Dermis blood vessel endothelial cell (primary cell): ENCODE data around the gene PCDHGA12. TPM values are rescaled to one million over a fixed set of nuclear protein-coding genes. Genes with fewer than 3 reads are reported as not detected.
"Not testable (repeated sequence)": the region's sequence is repeated elsewhere in the genome, so short reads cannot be mapped to it uniquely, and the experiment has no call there.

ENCODE experiments used
- DNase-seq: peaks from one replicate; pipeline ENCODE4 v3.0.0; 2010
- total RNA-seq: library from RNA; depleted of rRNA; stranded (reverse); fragments of >200 nt; gene quantifications from 2 replicates; pipeline ENCODE4 v1.2.3, GENCODE V29; 2014

PCDHGA12 gene
- total RNA-seq, 1 donor from 2014 or later: 4.1 TPM

DNA sequence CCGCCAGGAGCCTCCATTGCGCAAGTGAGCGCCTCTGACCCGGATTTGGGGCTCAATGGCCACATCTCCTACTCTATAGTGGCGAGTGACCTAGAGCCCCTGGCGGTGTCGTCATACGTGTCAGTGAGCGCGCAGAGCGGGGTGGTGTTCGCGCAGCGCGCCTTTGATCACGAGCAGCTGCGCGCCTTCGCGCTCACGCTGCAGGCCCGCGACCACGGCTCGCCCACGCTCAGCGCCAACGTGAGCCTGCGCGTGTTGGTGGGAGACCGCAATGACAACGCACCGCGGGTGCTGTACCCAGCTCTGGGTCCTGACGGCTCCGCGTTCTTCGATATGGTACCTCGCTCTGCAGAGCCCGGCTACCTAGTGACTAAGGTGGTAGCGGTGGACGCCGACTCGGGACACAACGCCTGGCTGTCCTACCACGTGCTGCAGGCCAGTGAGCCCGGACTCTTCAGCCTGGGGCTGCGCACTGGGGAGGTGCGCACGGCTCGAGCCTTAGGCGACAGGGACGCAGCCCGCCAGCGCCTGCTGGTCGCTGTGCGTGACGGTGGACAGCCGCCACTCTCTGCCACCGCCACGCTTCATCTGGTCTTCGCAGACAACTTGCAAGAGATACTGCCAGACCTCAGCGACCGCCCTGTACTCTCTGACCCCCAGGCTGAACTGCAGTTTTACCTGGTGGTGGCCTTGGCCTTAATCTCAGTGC is 20.6 kb upstream of the PCDHGA12 start:
- DNase-seq: no peak

DNA sequence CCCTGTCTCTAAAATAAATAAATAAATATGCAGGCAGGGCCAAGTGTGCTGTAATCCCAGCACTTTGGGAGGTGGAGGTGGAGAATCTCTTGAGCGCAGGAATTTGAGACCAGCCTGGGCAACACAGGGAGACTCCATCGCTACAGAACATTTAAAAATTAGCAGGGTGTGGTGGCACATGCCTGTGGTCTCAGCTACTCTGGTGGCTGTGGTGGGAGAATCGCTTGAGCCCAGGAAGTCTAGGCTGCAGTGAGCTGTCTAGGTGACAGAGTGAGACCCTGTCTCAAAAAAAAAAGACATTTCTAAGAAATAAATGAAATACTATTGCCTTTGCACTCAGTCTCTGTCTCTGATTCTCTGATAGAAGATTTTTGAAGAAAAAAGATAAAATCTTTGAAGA is 18.7 kb upstream of the PCDHGA12 start:
- no peak for DNase-seq

DNA sequence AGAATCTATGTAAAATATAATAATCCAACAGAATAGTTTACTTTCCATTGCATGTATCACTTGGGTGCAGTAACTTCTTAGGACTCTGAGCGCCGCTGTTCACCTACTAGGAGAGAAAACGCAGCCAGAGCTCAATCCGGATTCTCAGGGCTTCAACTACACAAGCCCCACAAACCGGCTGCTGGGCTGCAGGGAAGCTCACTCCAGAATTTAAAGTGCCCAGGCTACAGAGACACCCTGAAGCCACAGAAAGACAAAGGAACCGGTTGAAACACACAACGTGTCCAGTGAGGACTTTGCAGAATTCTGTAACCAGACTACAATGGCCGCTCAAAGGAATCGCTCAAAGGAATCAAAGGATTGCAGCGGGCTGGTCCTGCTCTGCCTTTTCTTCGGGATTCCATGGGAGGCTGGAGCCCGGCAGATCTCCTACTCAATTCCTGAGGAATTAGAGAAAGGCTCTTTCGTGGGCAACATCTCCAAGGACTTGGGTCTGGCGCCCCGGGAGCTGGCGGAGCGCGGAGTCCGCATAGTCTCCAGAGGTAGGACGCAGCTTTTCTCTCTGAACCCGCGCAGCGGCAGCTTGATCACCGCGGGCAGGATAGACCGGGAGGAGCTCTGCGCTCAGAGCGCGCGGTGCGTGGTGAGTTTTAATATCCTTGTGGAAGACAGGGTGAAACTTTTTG is 17.3 kb upstream of the PCDHGA12 start, which contains the start of gene PCDHGA10:
Gene PCDHGA10 (plus strand): TSS at position 134 of the 686 bp plus-strand sequence. CDS start 189 bp downstream, at position 323.
- peak; percentile 83 for DNase-seq

DNA sequence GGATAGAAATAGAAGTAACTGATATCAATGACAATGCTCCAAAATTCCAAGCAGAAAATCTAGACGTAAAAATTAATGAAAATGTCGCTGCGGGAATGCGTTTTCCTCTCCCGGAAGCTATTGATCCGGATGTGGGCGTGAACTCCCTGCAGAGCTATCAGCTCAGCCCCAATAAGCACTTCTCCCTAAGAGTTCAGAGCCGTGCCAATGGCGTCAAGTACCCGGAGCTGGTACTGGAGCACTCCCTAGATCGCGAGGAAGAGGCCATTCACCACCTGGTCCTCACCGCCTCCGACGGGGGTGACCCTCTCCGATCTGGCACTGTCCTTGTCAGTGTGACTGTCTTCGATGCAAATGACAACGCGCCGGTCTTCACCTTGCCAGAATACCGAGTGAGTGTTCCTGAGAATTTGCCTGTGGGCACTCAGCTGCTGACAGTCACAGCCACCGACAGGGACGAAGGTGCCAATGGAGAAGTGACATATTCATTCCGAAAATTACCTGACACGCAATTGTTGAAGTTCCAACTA is 16.7 kb upstream of the PCDHGA12 start:
- DNase-seq: no peak

DNA sequence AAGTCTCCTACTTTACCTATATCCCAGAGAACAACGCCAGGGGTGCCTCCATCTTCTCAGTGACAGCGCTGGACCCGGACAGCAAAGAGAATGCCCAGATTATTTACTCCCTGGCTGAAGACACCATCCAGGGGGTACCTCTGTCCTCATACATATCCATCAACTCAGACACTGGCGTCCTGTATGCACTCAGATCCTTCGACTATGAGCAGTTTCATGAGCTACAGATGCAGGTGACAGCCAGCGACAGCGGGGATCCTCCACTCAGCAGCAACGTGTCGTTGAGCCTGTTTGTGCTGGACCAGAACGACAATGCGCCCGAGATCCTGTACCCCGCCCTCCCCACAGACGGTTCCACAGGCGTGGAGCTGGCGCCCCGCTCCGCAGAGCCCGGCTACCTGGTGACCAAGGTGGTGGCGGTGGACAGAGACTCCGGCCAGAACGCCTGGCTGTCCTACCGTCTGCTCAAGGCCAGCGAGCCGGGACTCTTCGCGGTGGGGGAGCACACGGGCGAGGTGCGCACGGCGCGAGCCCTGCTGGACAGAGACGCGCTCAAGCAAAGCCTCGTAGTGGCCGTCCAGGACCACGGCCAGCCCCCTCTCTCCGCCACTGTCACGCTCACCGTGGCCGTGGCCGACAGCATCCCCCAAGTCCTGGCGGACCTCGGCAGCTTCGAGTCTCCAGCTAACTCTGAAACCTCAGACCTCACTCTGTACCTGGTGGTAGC is 15.6 kb upstream of the PCDHGA12 start:
- not testable (repeated sequence) for DNase-seq

DNA sequence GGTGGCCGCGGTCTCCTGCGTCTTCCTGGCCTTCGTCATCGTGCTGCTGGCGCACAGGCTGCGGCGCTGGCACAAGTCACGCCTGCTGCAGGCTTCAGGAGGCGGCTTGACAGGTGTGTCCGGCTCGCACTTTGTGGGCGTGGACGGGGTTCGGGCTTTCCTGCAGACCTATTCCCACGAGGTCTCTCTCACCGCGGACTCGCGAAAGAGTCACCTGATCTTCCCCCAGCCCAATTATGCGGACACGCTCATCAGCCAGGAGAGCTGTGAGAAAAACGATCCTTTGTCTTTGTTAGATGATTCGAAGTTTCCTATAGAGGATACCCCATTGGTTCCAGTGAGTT is 15.1 kb upstream of the PCDHGA12 start:
- not testable (repeated sequence) for DNase-seq

DNA sequence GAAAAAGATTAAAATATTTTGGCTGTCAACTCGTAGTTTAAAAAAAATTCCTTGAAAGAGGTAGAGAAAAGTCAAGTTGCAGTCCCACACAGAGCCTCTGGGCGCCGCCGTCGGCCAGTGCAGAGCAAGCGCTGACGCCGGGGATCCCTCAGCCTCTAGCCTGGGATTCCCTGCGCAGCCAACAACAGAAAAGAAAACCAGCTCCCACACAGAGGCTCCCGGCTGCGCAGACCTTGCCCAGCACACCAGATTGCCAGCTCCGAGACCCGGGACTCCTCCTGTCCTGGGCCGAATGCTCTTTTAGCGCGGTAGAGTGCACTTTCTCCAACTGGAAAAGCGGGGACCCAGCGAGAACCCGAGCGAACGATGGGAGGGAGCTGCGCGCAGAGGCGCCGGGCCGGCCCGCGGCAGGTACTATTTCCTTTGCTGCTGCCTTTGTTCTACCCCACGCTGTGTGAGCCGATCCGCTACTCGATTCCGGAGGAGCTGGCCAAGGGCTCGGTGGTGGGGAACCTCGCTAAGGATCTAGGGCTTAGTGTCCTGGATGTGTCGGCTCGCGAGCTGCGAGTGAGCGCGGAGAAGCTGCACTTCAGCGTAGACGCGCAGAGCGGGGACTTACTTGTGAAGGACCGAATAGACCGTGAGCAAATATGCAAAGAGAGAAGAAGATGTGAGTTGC is 12.7 kb upstream of the PCDHGA12 start, which contains the start of gene PCDHGB7:
Gene PCDHGB7 (plus strand): TSS at position 184 of the 679 bp plus-strand sequence. CDS start 183 bp downstream, at position 367.
- peak; percentile 88 for DNase-seq

DNA sequence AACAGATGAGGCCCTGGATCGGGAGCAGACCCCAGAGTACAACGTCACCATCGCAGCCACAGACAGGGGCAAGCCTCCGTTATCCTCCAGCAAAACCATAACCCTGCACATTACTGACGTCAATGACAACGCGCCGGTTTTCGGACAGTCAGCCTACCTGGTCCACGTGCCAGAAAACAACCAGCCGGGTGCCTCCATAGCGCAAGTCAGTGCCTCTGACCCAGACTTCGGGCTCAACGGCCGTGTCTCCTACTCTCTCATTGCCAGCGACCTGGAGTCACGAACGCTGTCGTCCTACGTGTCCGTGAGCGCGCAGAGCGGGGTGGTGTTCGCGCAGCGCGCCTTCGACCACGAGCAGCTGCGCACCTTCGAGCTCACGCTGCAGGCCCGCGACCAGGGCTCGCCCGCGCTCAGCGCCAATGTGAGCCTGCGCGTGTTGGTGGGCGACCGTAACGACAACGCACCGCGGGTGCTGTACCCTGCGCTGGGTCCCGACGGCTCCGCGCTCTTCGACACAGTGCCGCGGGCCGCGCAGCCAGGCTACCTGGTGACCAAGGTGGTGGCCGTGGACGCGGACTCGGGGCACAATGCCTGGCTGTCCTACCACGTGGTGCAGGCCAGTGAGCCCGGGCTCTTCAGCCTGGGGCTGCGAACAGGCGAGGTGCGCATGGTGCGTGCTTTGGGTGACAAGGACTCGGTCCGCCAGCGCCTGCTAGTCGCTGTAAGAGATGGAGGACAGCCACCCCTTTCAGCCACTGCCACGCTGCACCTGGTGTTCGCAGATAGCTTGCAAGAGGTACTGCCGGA is 11.0 kb upstream of the PCDHGA12 start:
- no peak for DNase-seq

DNA sequence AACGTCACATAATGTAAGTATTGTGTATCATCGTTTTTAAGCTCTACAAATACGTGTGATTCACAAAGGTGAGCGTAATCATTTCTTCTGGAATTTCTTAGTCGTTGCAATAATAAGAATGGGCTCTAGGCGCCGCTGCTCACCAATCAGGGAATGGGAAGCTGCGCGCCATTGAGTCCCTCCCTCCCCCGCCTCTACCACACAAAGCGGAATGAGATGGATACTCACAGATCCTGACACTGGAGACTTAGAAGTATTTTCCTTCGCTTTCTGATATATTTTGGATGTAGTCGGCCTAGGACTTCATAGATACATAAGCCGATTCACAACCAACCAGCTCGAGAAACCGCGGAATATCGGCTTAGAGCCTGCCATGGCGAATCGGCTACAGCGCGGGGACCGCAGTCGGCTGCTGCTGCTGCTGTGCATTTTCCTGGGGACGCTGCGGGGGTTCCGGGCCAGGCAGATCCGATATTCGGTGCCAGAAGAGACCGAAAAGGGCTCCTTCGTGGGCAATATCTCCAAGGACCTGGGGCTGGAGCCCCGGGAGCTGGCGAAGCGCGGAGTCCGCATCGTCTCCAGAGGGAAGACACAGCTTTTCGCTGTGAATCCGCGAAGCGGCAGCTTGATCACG is 9.3 kb upstream of the PCDHGA12 start, which contains the start of gene PCDHGA11:
Gene PCDHGA11 (plus strand): TSS at position 197 of the 634 bp plus-strand sequence. CDS start 177 bp downstream, at position 374.
- peak; percentile 88 for DNase-seq

DNA sequence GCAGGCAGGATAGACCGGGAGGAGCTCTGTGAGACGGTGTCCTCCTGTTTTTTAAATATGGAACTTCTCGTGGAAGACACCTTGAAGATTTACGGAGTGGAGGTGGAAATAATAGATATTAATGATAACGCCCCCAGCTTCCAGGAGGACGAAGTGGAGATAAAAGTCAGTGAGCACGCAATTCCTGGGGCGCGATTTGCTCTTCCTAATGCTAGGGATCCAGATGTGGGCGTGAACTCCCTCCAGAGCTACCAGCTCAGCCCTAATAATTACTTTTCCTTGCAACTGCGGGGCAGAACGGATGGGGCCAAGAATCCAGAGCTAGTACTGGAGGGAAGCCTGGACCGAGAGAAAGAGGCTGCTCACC is 8.8 kb upstream of the PCDHGA12 start:
- DNase-seq: no peak

DNA sequence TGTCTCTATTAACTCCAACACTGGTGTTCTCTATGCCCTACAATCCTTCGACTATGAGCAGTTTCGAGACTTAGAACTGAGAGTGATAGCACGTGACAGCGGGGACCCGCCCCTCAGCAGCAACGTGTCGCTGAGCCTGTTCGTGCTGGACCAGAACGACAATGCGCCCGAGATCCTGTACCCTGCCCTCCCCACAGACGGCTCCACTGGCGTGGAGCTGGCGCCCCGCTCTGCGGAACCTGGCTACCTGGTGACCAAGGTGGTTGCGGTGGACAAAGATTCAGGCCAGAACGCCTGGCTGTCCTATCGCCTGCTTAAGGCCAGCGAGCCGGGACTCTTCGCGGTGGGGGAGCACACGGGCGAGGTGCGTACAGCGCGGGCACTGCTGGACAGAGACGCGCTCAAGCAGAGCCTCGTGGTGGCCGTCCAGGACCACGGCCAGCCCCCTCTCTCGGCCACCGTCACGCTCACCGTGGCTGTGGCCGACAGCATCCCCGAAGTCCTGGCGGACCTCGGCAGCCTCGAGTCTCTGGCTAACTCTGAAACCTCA is 7.5 kb upstream of the PCDHGA12 start:
- no peak for DNase-seq

DNA sequence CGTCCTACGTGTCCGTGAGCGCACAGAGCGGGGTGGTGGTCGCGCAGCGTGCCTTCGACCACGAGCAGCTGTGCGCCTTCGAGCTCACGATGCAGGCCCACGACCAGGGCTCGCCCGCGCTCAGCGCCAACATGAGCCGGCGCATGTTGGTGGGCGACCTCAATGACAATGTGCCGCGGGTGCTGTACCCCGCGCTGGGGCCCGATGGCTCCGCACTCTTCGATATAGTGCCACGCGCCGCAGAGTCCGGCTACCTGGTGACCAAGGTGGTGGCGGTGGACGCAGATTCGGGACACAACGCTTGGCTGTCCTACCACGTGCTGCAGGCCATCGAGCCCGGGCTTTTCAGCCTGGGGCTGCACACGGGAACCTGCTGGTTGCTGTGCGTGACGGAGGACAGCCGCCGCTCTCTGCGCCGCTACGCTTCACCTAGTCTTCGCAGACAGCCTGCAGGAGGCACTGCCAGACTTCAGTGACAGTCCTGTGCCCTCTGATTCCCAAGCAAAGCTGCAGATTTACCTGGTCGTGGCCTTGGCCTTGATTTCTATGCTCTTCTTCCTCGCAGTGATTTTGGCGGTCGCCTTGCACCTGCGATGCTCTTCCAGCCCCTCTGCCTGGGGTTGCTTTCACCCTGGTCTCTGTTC is 2.4 kb upstream of the PCDHGA12 start:
- DNase-seq: no peak

DNA sequence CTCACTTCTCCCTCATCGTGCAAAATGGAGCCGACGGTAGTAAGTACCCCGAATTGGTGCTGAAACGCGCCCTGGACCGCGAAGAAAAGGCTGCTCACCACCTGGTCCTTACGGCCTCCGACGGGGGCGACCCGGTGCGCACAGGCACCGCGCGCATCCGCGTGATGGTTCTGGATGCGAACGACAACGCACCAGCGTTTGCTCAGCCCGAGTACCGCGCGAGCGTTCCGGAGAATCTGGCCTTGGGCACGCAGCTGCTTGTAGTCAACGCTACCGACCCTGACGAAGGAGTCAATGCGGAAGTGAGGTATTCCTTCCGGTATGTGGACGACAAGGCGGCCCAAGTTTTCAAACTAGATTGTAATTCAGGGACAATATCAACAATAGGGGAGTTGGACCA is 979 bp downstream of the PCDHGA12 start:
- DNase-seq: peak; percentile 57

DNA sequence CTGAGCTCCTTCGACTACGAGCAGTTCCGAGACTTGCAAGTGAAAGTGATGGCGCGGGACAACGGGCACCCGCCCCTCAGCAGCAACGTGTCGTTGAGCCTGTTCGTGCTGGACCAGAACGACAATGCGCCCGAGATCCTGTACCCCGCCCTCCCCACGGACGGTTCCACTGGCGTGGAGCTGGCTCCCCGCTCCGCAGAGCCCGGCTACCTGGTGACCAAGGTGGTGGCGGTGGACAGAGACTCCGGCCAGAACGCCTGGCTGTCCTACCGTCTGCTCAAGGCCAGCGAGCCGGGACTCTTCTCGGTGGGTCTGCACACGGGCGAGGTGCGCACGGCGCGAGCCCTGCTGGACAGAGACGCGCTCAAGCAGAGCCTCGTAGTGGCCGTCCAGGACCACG is 2.0 kb downstream of the PCDHGA12 start:
- not testable (repeated sequence) for DNase-seq

DNA sequence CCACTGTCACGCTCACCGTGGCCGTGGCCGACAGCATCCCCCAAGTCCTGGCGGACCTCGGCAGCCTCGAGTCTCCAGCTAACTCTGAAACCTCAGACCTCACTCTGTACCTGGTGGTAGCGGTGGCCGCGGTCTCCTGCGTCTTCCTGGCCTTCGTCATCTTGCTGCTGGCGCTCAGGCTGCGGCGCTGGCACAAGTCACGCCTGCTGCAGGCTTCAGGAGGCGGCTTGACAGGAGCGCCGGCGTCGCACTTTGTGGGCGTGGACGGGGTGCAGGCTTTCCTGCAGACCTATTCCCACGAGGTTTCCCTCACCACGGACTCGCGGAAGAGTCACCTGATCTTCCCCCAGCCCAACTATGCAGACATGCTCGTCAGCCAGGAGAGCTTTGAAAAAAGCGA is 2.4 kb downstream of the PCDHGA12 start:
- DNase-seq: not testable (repeated sequence)

DNA sequence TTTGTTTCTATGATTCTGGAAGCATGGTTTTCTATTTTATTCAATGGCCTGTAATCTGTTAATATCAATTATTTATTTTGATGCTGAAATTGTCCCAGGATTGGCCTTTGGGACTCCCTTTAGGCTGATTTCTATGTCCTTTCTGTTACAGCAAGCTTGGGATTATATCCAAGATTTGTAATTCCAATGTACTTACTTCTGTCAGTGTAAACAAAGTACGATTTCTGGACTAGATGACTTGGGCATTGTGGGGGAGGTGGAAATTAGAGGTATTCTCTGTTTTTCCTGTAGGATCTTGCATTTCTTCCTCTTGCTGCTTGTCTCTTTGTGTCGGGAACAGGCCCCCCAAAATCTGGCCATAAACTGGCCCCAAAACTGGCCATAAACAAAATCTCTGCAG is 3.7 kb downstream of the PCDHGA12 start:
- no peak for DNase-seq

DNA sequence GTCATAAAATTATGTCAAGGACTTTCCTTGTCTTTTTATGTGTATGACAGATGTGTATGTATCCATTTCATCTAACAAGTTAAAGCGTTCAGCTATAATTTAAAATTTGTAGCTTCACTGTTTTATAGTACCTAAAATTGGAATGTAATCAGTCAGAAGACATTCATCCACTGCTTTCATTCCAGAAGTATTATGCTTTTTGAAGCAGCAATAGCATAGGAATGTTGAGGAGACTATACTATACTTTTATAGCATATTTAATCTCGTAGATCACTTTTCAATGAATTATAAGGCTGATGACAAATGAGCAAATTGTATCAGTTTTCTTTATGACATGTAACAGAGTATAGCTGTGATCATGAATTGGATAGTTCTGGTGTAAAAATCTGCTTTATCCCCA is 6.9 kb downstream of the PCDHGA12 start:
- no peak for DNase-seq

DNA sequence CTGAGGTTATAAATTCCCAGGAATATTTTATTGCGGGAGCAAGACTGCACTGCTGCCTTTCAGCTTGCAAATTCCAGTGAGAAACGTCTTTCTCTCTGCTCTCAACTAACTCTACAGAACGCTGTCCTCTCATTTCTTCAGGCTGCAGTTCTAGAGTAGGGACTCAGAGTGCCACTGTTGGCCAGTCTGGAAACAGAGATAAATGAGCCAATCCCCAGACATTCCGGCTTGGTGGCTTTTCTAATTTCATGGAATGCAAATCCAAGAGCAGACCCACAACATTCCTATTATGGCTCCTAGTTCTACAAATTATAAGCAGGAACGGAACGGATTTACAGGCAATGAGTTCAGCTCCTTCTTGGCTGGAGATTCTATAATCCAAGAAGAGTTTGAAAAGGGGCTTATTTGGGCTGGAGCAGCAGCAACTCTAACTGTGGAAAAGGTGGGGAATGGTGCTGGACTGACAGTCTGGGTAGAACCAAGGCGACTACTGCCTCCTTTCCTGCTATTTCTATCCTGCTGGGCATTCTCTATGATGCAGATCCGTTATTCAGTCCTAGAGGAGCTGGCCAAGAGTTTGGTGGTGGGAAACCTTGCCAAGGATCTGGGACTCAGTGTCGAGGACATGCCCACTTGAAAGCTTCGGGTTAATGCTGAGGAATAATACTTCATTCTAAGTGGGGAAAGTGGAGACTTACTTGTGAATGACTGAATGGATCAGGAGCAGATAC is 9.3 kb downstream of the PCDHGA12 start:
- no peak for DNase-seq

DNA sequence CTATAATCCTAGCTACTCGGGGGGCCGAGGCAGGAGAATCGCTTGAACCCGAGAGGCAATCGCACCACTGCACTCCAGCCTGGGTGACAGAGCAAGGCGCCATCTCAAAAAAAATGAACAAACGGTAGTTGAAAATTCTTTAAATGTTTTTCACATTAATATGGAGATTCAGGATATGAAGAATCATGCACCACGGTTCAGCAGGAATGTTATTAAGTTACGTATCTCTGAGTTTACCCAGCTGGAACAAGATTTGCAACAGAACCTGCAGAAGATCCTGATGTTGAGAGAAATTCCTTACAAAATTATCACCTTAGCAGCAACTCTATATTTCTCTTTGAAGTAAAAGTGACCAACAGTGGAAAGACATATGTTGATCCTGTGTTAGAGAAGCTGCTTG is 10.0 kb downstream of the PCDHGA12 start:
- DNase-seq: no peak
